ENCODE data around the gene LECT2.

LECT2 gene

GRCh38 chr5:135986891-135987401 is 32.2 kb upstream of the LECT2 start:
- H3K27ac ChIP-seq, result no peak overlapping the region
- TF ChIP-seq EZH2 (IDR thresholded peaks at IDR 0.05), result no peak
- TF ChIP-seq FOXP2 (optimal IDR thresholded peaks at IDR 0.05; ENCODE audit: control extremely low read depth, extremely low read length, insufficient read depth), result no peak
- TF ChIP-seq POLR2AphosphoS5 (IDR thresholded peaks at IDR 0.05; ENCODE audit: borderline replicate concordance, low read depth, low read length), result no peak
- H3K36me3 ChIP-seq (ENCODE audit: insufficient read depth, low read length), result no peaks in the 10 kb centered on the region
- DNase-seq (ENCODE audit: low read depth, low spot score), result no peak
- no peaks in the 10 kb centered on the region for H3K9me3 ChIP-seq (ENCODE audit: low read depth, low read length)
- no peak overlapping the region for H3K9ac ChIP-seq (ENCODE audit: insufficient read length)
- no peak overlapping the region for H3K4me3 ChIP-seq

GRCh38 chr5:135986401-135986800 is 31.6 kb upstream of the LECT2 start:
- Histone ChIP-seq H3K9ac (ENCODE audit: insufficient read length) (no peak overlapping the region), H3K9me3 (ENCODE audit: low read depth, low read length) (no peaks in the 10 kb centered on the region), H3K36me3 (ENCODE audit: insufficient read depth, low read length) (no peaks in the 10 kb centered on the region), H3K4me3 (no peak overlapping the region), H3K27ac (no peak overlapping the region)
- TF ChIP-seq EZH2 (IDR thresholded peaks at IDR 0.05), result no peak
- no peak for TF ChIP-seq FOXP2 (optimal IDR thresholded peaks at IDR 0.05; ENCODE audit: control extremely low read depth, extremely low read length, insufficient read depth)
- TF ChIP-seq POLR2AphosphoS5 (IDR thresholded peaks at IDR 0.05; ENCODE audit: borderline replicate concordance, low read depth, low read length), result no peak
- DNase-seq (ENCODE audit: low read depth, low spot score), result no peak

GRCh38 chr5:135985951-135986350 is 31.2 kb upstream of the LECT2 start:
- Histone ChIP-seq H3K27ac (no peak overlapping the region), H3K9ac (ENCODE audit: insufficient read length) (no peak overlapping the region), H3K36me3 (ENCODE audit: insufficient read depth, low read length) (no peaks in the 10 kb centered on the region), H3K9me3 (ENCODE audit: low read depth, low read length) (no peaks in the 10 kb centered on the region), H3K4me3 (no peak overlapping the region)
- TF ChIP-seq FOXP2 (optimal IDR thresholded peaks at IDR 0.05; ENCODE audit: control extremely low read depth, extremely low read length, insufficient read depth) (no peak), EZH2 (IDR thresholded peaks at IDR 0.05) (no peak), POLR2AphosphoS5 (IDR thresholded peaks at IDR 0.05; ENCODE audit: borderline replicate concordance, low read depth, low read length) (no peak)
- DNase-seq (ENCODE audit: low read depth, low spot score), result no peak

- Histone ChIP-seq H3K27ac (no peak overlapping the region), H3K36me3 (ENCODE audit: insufficient read depth, low read length) (no peaks in the 10 kb centered on the region), H3K9me3 (ENCODE audit: low read depth, low read length) (no peaks in the 10 kb centered on the region), H3K4me3 (no peak overlapping the region), H3K9ac (ENCODE audit: insufficient read length) (no peak overlapping the region)
- no peak for DNase-seq (ENCODE audit: low read depth, low spot score)
- no peak for TF ChIP-seq EZH2 (IDR thresholded peaks at IDR 0.05)
- no peak for TF ChIP-seq POLR2AphosphoS5 (IDR thresholded peaks at IDR 0.05; ENCODE audit: borderline replicate concordance, low read depth, low read length)
- no peak for TF ChIP-seq FOXP2 (optimal IDR thresholded peaks at IDR 0.05; ENCODE audit: control extremely low read depth, extremely low read length, insufficient read depth)
Measured at GRCh38 chr5:135980620-135981019, 25.8 kb upstream of the LECT2 start.

GRCh38 chr5:135979510-135979909 is 24.7 kb upstream of the LECT2 start:
- no peak for DNase-seq (ENCODE audit: low read depth, low spot score)
- H3K36me3 ChIP-seq (ENCODE audit: insufficient read depth, low read length), result no peaks in the 10 kb centered on the region
- no peaks in the 10 kb centered on the region for H3K9me3 ChIP-seq (ENCODE audit: low read depth, low read length)
- H3K27ac ChIP-seq, result no peak overlapping the region
- TF ChIP-seq FOXP2 (optimal IDR thresholded peaks at IDR 0.05; ENCODE audit: control extremely low read depth, extremely low read length, insufficient read depth) (no peak), EZH2 (IDR thresholded peaks at IDR 0.05) (no peak), POLR2AphosphoS5 (IDR thresholded peaks at IDR 0.05; ENCODE audit: borderline replicate concordance, low read depth, low read length) (no peak)
- no peak overlapping the region for H3K4me3 ChIP-seq
- no peak overlapping the region for H3K9ac ChIP-seq (ENCODE audit: insufficient read length)

GRCh38 chr5:135978993-135979392 is 24.2 kb upstream of the LECT2 start:
- Histone ChIP-seq H3K36me3 (ENCODE audit: insufficient read depth, low read length) (no peaks in the 10 kb centered on the region), H3K9ac (ENCODE audit: insufficient read length) (no peak overlapping the region), H3K27ac (no peak overlapping the region), H3K9me3 (ENCODE audit: low read depth, low read length) (no peaks in the 10 kb centered on the region), H3K4me3 (no peak overlapping the region)
- TF ChIP-seq POLR2AphosphoS5 (IDR thresholded peaks at IDR 0.05; ENCODE audit: borderline replicate concordance, low read depth, low read length), result no peak
- TF ChIP-seq EZH2 (IDR thresholded peaks at IDR 0.05), result no peak
- TF ChIP-seq FOXP2 (optimal IDR thresholded peaks at IDR 0.05; ENCODE audit: control extremely low read depth, extremely low read length, insufficient read depth), result no peak
- DNase-seq (ENCODE audit: low read depth, low spot score), result no peak

- Histone ChIP-seq H3K36me3 (ENCODE audit: insufficient read depth, low read length) (no peaks in the 10 kb centered on the region), H3K4me3 (no peak overlapping the region), H3K27ac (no peak overlapping the region), H3K9me3 (ENCODE audit: low read depth, low read length) (no peaks in the 10 kb centered on the region), H3K9ac (ENCODE audit: insufficient read length) (no peak overlapping the region)
- TF ChIP-seq POLR2AphosphoS5 (IDR thresholded peaks at IDR 0.05; ENCODE audit: borderline replicate concordance, low read depth, low read length) (no peak), FOXP2 (optimal IDR thresholded peaks at IDR 0.05; ENCODE audit: control extremely low read depth, extremely low read length, insufficient read depth) (no peak), EZH2 (IDR thresholded peaks at IDR 0.05) (no peak)
- no peak for DNase-seq (ENCODE audit: low read depth, low spot score)
Measured at GRCh38 chr5:135978212-135978631, 23.4 kb upstream of the LECT2 start.

GRCh38 chr5:135977375-135977928 is 22.7 kb upstream of the LECT2 start:
- Histone ChIP-seq H3K4me3 (no peak overlapping the region), H3K36me3 (ENCODE audit: insufficient read depth, low read length) (no peaks in the 10 kb centered on the region), H3K9ac (ENCODE audit: insufficient read length) (no peak overlapping the region), H3K27ac (no peak overlapping the region), H3K9me3 (ENCODE audit: low read depth, low read length) (no peaks in the 10 kb centered on the region)
- no peak for DNase-seq (ENCODE audit: low read depth, low spot score)
- no peak for TF ChIP-seq POLR2AphosphoS5 (IDR thresholded peaks at IDR 0.05; ENCODE audit: borderline replicate concordance, low read depth, low read length)
- TF ChIP-seq EZH2 (IDR thresholded peaks at IDR 0.05), result no peak
- no peak for TF ChIP-seq FOXP2 (optimal IDR thresholded peaks at IDR 0.05; ENCODE audit: control extremely low read depth, extremely low read length, insufficient read depth)

- Histone ChIP-seq H3K4me3 (no peak overlapping the region), H3K36me3 (ENCODE audit: insufficient read depth, low read length) (no peaks in the 10 kb centered on the region), H3K9me3 (ENCODE audit: low read depth, low read length) (no peaks in the 10 kb centered on the region), H3K27ac (no peak overlapping the region), H3K9ac (ENCODE audit: insufficient read length) (no peak overlapping the region)
- TF ChIP-seq EZH2 (IDR thresholded peaks at IDR 0.05) (no peak), FOXP2 (optimal IDR thresholded peaks at IDR 0.05; ENCODE audit: control extremely low read depth, extremely low read length, insufficient read depth) (no peak)
- DNase-seq (ENCODE audit: low read depth, low spot score), result no peak
Measured at GRCh38 chr5:135976216-135976615, 21.4 kb upstream of the LECT2 start.
